ENCODE data around the gene F11R.
"Not testable (repeated sequence)": the region's sequence is repeated elsewhere in the genome, so short reads cannot be mapped to it uniquely, and the experiment has no call there.

The F11R gene

GRCh38 chr1:161044535-161044907 is 23.6 kb upstream of the F11R start:
- no peak for DNase-seq (ENCODE audit: low read depth in 2 of 2)

GRCh38 chr1:161039546-161039945 is 18.6 kb upstream of the F11R start:
- no peak for DNase-seq (ENCODE audit: low read depth in 2 of 2)

GRCh38 chr1:161039154-161039545 is 18.2 kb upstream of the F11R start:
- no peak for DNase-seq (ENCODE audit: low read depth in 2 of 2)

DNA sequence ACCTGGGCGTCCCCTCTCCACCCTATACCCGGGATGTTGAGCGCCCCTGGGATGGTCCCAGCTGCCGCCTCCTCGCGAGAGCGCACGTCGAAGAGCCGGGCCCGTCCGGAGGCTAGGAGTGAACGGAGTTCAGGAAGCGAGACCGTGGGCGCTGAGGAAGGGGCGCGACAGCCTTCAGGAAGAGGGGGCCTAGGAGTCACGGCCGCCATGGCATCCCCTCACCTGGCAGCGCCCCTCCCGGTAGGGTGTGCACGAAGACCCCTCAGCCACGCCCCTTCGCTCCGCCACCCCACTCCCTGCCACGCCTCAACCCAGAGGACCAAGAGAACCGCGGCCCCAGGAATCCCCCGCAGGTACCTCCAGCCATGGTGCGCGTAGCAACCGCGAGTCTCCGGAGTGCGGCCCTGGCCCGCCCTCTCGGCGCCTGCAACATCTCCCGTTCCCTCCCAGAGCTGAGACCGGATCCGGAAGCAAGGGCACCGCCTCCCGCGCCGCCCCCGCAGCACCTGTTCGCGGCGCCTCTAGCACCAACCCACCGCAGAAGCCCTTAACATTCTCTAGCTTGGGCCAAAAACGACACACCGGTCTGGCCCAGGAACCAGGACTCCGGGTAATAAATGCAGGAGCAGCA is 17.7 kb upstream of the F11R start, which contains the start of gene TSTD1:
TSS of gene TSTD1 (minus strand) at position 442 of the 631 bp plus-strand sequence. CDS start at position 367, 75 bp downstream.
- DNase-seq (ENCODE audit: low read depth in 2 of 2): peak; percentile 73 to 75

GRCh38 chr1:161037661-161038522 is 16.9 kb upstream of the F11R start:
- DNase-seq (ENCODE audit: low read depth in 2 of 2): no peak

DNA sequence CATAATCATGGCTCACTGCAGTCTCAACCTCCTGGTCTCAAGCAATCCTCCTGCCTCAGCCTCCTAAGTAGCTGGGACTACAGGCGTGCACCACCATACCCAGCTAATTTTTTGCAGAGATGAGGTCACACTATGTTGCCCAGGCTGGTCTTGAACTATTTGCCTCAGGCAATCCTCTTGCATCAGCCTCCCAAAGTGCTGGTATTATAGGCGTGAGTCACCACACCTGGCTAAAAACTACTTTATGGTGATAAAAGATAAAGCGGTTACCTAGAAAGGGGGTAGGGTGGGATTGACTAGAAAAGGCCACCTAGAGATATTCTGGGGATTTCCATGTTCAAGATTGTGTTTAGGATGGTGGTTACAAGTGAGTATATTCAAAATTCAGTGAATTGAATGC is 12.8 kb upstream of the F11R start:
- no peak for DNase-seq (ENCODE audit: low read depth in 2 of 2)

- no peak for DNase-seq (ENCODE audit: low read depth in 2 of 2)
Measured at GRCh38 chr1:161032409-161032808, 11.5 kb upstream of the F11R start.

DNA sequence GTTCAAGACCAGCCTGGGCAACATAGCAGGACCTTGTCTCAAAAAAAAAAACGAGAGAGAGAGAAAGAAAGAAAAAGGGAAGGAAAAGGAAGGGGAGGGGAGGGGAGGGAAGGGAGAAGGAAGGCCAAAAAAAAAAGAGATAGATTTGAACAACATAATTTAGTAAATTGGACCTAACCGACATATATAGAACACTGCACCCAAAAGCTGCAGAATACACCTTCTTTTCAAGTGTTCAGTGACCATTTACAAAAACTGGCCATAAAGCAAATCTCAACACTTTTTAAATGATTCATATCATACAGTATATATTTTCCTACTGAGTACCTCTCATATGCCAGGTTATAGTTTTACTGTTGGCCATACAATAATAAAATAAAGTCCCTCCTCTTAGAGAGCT is 10.9 kb upstream of the F11R start:
- DNase-seq (ENCODE audit: low read depth in 2 of 2): no peak

DNA sequence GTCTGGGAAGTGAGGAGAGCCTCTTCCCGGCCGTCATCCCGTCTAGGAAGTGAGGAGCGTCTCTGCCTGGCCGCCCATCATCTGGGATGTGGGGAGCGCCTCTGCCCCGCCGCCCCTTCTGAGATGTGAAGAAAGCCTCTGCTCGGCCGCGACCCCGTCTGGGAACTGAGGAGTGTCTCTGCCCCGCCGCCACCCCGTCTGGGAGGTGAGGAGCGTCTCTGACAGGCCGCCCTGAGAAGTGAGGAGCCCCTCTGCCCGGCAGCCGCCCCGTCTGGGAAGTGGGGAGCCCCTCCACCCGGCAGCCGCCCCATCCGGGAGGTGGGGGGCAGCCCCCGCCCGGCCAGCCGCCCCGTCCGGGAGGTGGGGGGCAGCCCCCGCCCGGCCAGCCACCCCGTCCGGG is 8.5 kb upstream of the F11R start:
- not testable (repeated sequence) for DNase-seq (ENCODE audit: low read depth in 2 of 2)

- DNase-seq (ENCODE audit: low read depth in 2 of 2): not testable (repeated sequence)
Measured at GRCh38 chr1:161026954-161027353, 6.0 kb upstream of the F11R start.

DNA sequence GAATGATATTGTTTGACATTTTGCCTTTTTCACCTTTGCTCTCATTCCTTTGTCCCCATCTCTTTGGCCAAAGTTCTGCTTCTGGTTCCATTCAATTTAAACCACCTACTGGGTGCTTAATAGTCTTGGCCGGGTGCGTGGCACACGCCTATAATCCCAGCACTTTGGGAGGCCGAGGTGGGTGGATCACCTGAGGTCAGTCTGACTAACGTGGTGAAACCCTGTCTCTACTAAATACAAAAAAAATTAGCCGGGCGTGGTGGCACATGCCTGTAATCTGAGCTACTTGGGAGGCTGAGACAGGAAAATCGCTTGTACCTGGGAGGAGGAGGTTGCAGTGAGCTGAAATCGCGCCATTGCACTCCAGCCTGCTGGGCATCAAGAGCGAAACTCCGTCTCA is 1.5 kb upstream of the F11R start:
- not testable (repeated sequence) for DNase-seq (ENCODE audit: low read depth in 2 of 2)

- no peak for DNase-seq (ENCODE audit: low read depth in 2 of 2)
Measured at GRCh38 chr1:161021970-161022353, 1.0 kb upstream of the F11R start.

DNA sequence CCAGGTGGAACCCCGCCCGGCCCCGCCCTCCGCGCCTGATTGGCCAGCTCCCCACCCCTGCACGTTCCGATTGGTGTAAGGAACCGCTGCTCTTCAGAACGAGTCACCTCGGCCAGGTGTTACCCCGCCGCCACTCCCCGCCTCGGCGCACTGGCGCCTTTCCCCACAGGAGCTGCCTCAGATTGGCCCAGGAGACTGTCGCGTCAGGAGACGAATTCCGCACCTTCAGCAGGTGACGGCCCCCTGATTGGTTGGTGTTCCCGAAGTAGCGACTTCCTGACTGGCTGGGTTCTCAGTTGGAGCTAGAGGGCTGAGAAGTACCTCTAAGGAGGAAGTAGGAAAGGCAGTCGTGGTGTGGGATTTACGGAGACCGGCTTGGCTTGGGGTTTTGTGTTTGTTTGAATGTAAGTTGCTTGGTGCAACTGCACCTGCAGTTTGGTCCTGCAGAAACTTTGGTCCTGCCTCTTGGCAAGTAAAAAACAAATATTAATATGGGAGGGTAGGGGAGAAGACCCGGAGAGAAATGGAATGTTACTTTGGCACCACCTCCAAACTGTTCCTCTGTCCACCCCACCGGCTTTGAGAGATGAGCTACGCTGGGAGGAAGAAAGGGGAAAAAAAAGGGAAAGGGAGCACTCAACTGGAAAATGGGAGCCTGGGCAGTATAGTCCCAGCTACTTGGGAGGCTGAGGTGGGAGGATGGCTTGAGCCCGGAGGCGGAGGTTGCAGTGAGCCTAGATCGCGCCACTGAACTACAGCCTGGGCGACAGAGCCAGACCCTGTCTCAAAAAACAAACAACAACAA is 415 bp upstream of the F11R start:
- peak; percentile 77 to 79 for DNase-seq (ENCODE audit: low read depth in 2 of 2)

GRCh38 chr1:161019751-161020495 is 1.0 kb downstream of the F11R start:
- DNase-seq (ENCODE audit: low read depth in 2 of 2): no peak

DNA sequence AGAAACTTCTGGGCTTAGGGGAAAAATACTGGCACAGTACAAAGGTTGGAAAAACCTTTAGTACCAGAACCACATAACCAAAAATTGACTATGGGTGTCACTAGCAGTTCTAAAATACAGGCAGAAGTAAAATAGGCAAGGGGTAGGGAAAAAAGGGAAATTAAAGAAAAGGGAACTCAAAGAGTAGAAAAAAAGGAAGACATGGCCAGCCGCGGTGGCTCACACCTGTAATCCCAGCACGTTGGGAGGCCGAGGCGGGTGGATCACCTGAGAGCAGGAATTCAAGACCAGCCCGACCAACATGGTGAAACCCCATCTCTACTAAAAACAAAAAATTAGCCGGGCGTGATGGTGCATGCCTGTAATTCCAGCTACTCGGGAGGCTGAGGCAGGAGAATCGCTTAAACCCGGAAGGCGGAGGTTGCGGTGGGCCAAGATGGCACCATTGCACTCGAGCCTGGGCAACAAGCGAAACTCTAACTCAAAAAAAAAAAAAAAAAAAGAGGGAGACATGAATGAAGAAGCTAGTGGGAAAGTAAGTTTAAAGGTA is 1.8 kb downstream of the F11R start:
- DNase-seq (ENCODE audit: low read depth in 2 of 2): not testable (repeated sequence)

GRCh38 chr1:161018631-161018930 is 2.4 kb downstream of the F11R start:
- DNase-seq (ENCODE audit: low read depth in 2 of 2): no peak

DNA sequence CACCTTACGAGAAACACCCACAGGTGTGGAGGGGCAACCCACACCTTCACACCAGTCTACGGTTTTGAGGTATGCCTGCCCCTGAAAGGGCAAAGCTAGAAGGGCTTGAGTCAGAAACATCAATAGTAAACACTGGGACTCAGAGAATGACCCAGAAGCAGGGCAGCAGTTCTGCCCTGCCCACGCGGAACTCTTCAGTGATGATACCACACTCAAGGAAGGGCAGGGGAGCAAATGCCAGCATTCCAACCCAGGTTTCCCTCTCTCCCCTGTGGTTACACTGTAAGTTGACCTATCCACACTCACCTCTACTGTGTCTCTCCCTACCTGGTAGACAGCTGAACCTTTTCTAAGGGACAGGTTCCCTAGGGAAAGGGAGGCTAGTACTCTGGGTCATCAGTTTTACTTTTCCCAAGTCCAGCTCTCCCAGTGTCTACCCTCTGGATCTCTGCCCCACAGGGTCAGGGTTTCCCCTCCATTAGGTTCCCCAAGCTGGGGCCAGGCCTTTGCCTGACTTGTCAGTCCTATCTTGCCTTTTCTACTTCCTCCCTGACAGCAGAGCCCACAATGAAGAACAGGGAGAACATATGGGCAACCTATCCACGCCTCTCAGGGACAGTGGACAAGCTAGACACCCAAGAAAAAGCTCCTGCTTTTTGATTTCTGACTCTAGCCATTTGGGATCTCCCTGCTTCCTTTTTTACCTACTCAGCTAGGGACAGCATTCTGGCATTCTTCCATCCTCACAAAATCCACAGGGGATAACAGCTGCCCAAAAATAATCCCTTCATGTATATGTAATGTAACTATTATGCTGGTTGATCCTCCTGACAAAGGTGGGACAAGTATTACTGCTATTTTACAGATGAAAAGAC is 3.0 kb downstream of the F11R start:
- no peak for DNase-seq (ENCODE audit: low read depth in 2 of 2)

DNA sequence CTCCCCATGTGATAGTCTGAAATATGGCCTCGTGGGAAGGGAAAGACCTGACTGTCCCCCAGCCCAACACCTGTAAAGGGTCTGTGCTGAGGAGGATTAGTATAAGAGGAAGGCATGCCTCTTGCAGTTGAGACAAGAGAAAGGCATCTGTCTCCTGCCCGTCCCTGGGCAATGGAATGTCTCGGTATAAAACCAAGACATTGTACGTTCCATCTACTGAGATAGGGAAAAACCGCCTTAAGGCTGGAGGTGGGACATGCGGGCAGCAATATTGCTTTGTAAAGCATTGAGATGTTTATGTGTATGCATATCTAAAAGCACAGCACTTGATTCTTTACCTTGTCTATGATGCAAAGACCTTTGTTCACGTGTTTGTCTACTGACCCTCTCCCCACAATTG is 3.8 kb downstream of the F11R start:
- DNase-seq (ENCODE audit: low read depth in 2 of 2): not testable (repeated sequence)

GRCh38 chr1:161016683-161017082 is 4.3 kb downstream of the F11R start:
- DNase-seq (ENCODE audit: low read depth in 2 of 2): not testable (repeated sequence)

GRCh38 chr1:161013488-161014230 is 7.3 kb downstream of the F11R start:
- peak; percentile 32 to 43 for DNase-seq (ENCODE audit: low read depth in 2 of 2)
